ENCODE measurements around the gene NRN1L. TPM values are rescaled to one million over a fixed set of nuclear protein-coding genes. Genes with fewer than 3 reads are reported as not detected.

The NRN1L gene
- total and polyA plus RNA-seq, 2 of the 4 experiments (the other 2 are of a cell fraction) = 0.27 TPM; not detected in 1

- no TSS peak for BruUV-seq (replicated peaks)
- H2AK9ac ChIP-seq (replicated peaks; ENCODE audit: low read depth, low read length, poor library complexity) = peak within 1 kb of the TSS; percentile 98
- peaks cover 9% of the 10 kb centered on the region for H3K4me1 ChIP-seq (ENCODE audit: control insufficient read depth, insufficient read depth, low read length)
- no peak within 1 kb of the TSS for H2BK20ac ChIP-seq (ENCODE audit: low read depth, low read length)
- H3K27ac ChIP-seq (ENCODE audit: insufficient read depth, low read length) = peak within 1 kb of the TSS; percentile 89
- peak within 1 kb of the TSS; percentile 63 for H3K23ac ChIP-seq (ENCODE audit: low read depth, low read length)
- H3K9me3 ChIP-seq (ENCODE audit: control insufficient read depth, insufficient read depth, low read length) = no peaks in the 10 kb centered on the region
- 0 out of 2 replicates have a peak within 1 kb of the TSS, but pooled peaks have one; percentile 27 for H2BK120ac ChIP-seq (ENCODE audit: low read depth, low read length)
- H3K14ac ChIP-seq (replicated peaks; ENCODE audit: low read depth, low read length) = peak within 1 kb of the TSS; percentile 96
- DNase-seq = peak; percentile 91
- H4K20me1 ChIP-seq (ENCODE audit: insufficient read depth, low read length) = peaks cover 23% of the 10 kb centered on the region
- peak within 1 kb of the TSS; percentile 74 for H2BK5ac ChIP-seq (ENCODE audit: low read depth, low read length, poor library complexity, severe bottlenecking)
- ChIA-PET CTCF (interaction anchor here (1.6 kb wide), 1 partner anchor 10 kb away, joined by 8 read pairs; no protein-coding TSS in a partner anchor), POLR2A (ENCODE audit: unreplicated experiment) (no interaction called here)
- H2AK5ac ChIP-seq (ENCODE audit: low read depth, low read length) = peak within 1 kb of the TSS; percentile 56
- H3K79me1 ChIP-seq (ENCODE audit: low read depth in 1 of 2, low read length in 2 of 2) = peaks cover 10 to 46% of the 10 kb centered on the region in 2 experiments
- H3K18ac ChIP-seq (ENCODE audit: low read depth, low read length) = no peak within 1 kb of the TSS
- H4K91ac ChIP-seq (ENCODE audit: insufficient read depth, low read depth, low read length) = peak within 1 kb of the TSS; percentile 74
- 1% methylated on average over 66 of the region's 90 CpGs; no CpG with 5 or more reads in 1 of the 2 experiments for WGBS, 2 experiments (ENCODE audit: extremely low coverage in 2 of 2, insufficient read length in 1 of 2)
- H3K56ac ChIP-seq (ENCODE audit: extremely low read depth, insufficient read depth, low read length) = peak within 1 kb of the TSS; percentile 74
- peak within 1 kb of the TSS; percentile 95 for H3K4me2 ChIP-seq (ENCODE audit: low read depth, low read length)
- in situ Hi-C loops (cut with MboI; ENCODE audit: low sequenced_read_pairs) (no loop called here), intact Hi-C loops (cut with micrococcal nuclease) (no loop called here), dilution Hi-C loops (cut with HindIII; ENCODE audit: low sequenced_read_pairs, unreplicated experiment) (no loop called here)
- no peaks in the 10 kb centered on the region for H3K27me3 ChIP-seq (ENCODE audit: control insufficient read depth, insufficient read depth, low read length)
- 0 out of 2 replicates have a peak, but pooled peaks cover 12% of the 10 kb centered on the region for H3K9me1 ChIP-seq (ENCODE audit: insufficient read depth, low read length)
- H2AFZ ChIP-seq (replicated peaks; ENCODE audit: low read length, poor library complexity) = peak within 1 kb of the TSS; percentile 99
- ATAC-seq (ENCODE audit: low read depth) = peak; percentile 99
- peak within 1 kb of the TSS; percentile 93 for H4K5ac ChIP-seq (ENCODE audit: low read depth, low read length)
- peak within 1 kb of the TSS; percentile 96 for H3K9ac ChIP-seq (ENCODE audit: low read depth, low read length)
- H3K4ac ChIP-seq (ENCODE audit: low read depth, low read length) = peak within 1 kb of the TSS; percentile 88
- peak within 1 kb of the TSS; percentile 97 for H4K8ac ChIP-seq (ENCODE audit: low read depth in 2 of 2, low read length in 2 of 2)
- no peak within 1 kb of the TSS; the same call in 2 of the 3 replicates for H2BK15ac ChIP-seq (ENCODE audit: low read depth, low read length)
- H3K4me3 ChIP-seq (ENCODE audit: insufficient read depth, low read depth, low read length) = peak within 1 kb of the TSS; percentile 100
- H3K36me3 ChIP-seq (ENCODE audit: control insufficient read depth, insufficient read depth, low read length) = no peaks in the 10 kb centered on the region
- TF ChIP-seq USF2 (IDR thresholded peaks at IDR 0.05; ENCODE audit: low read depth, low read length) (no peak), RAD21 (IDR thresholded peaks at IDR 0.05; ENCODE audit: low read length) (no peak), CEBPB (IDR thresholded peaks at IDR 0.05; ENCODE audit: low read depth, low read length) (no peak), BHLHE40 (IDR thresholded peaks at IDR 0.05; ENCODE audit: low read depth, low read length) (no peak), FOS (IDR thresholded peaks at IDR 0.05; ENCODE audit: low read depth, low read length) (no peak), ELK1 (IDR thresholded peaks at IDR 0.05; ENCODE audit: borderline replicate concordance, low read depth, low read length) (no peak), MXI1 (IDR thresholded peaks at IDR 0.05; ENCODE audit: borderline replicate concordance, low read depth, low read length) (peak; percentile 50; the same call in 1 of the 2 replicates), CHD1 (IDR thresholded peaks at IDR 0.05; ENCODE audit: low read depth, low read length) (no peak), CTCF (conservative IDR thresholded peaks at IDR 0.05; ENCODE audit: low read depth, low read length) (no peak), RCOR1 (IDR thresholded peaks at IDR 0.05; ENCODE audit: insufficient replicate concordance, low read length) (no peak), MAZ (IDR thresholded peaks at IDR 0.05; ENCODE audit: borderline replicate concordance, low read depth, low read length) (peak; percentile 17; the same call in 1 of the 2 replicates), SMC3 (IDR thresholded peaks at IDR 0.05; ENCODE audit: low read depth, low read length) (no peak), RFX5 (IDR thresholded peaks at IDR 0.05; ENCODE audit: low read depth, low read length) (no peak)
Observed at GRCh38 chr16:67892899-67893742, 8.4 kb downstream of the NRN1L start, which contains the start of gene PSKH1. Gene PSKH1 (plus strand): TSS chr16:67893254. CDS start chr16:67908750, 15,496 bp downstream.
